ENCODE results near the gene SIK3.

The SIK3 gene

DNA sequence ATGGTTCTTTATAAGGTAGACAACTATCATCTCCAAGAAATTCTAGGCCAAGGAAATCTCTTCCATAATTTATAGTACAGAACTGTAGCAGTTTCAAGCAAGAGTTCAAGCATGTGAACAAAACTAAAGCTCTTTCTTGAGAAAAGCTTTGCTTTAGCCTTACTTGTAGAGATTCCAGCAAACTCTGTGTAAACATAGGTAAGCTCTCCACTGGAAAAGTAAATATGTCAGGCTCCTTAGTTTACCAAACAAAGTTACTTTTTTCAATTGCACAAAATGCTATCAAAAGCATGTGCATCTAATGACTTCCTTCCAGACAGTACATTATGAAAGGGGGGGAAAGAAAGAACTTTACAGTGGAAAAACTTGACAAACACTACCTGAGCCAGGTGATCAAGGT, 125.0 kb downstream of the SIK3 start:
- in situ Hi-C loops (cut with HindIII; ENCODE audit: low sequenced_read_pairs), result no loop called here

- in situ Hi-C loops (cut with HindIII; ENCODE audit: low sequenced_read_pairs), result no loop called here
Observed at GRCh38 chr11:116972691-116973090, 125.5 kb downstream of the SIK3 start.

- in situ Hi-C loops (cut with HindIII; ENCODE audit: low sequenced_read_pairs), result no loop called here
Observed at GRCh38 chr11:116970485-116971292, 127.5 kb downstream of the SIK3 start.

DNA sequence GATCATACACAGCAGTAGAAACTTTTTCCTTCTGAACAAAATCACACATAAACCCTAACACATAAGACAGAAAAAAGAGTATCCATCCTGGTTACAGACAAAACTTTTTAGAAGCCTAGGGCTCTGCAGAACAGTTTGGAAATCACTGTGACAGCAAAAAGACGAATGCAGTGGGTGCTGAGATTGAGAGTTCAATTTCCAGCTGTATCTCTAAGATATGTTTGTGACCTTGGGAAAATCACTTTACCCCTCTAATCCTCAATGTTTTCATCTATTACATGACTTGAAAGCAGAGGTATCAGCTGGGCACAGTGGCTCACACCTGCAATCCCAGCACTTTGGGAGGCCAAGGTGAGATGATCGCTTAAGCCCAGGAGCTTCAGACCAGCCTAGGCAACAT, 128.5 kb downstream of the SIK3 start:
- in situ Hi-C loops (cut with HindIII; ENCODE audit: low sequenced_read_pairs), result no loop called here

DNA sequence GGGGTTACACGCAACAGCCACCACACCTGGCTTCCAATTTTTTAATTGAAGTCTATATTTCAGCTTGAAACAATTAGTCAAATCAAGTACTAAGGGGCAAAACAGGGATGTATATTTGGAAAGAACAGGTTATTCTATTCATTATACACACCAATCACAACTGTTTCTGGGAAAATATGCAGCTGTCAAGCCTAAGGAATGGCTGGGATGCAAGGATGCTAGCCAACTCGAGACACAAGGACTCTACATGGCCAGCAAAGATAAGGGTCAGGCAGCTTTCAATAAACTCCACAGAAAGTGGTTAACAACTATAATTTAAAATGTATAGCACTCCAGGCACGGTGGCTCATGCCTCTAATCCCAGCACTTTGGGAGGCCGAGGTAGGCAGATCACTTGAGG, 134.0 kb downstream of the SIK3 start:
- in situ Hi-C loops (cut with HindIII; ENCODE audit: low sequenced_read_pairs), result no loop called here

DNA sequence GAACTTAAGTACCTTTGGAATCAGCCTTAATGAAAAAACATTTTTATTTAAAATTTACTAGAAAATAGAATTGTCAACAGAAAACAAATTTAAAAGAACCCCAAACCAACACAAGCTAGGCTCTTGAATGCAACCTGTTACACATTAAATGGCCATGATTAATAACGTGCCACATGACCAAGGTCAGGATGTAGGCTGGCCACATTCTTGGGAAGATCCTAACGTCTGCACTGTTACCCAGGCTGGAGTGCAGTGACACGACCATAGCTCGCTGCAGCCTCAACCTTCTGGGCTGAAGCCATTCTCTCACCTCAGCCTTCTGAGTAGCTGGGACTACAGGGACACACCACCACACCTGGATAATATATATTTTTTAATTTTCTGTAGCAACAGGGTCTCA, 134.4 kb downstream of the SIK3 start:
- in situ Hi-C loops (cut with HindIII; ENCODE audit: low sequenced_read_pairs), result no loop called here

- in situ Hi-C loops (cut with HindIII; ENCODE audit: low sequenced_read_pairs), result no loop called here
Observed at GRCh38 chr11:116962108-116962507, 136.1 kb downstream of the SIK3 start.

DNA sequence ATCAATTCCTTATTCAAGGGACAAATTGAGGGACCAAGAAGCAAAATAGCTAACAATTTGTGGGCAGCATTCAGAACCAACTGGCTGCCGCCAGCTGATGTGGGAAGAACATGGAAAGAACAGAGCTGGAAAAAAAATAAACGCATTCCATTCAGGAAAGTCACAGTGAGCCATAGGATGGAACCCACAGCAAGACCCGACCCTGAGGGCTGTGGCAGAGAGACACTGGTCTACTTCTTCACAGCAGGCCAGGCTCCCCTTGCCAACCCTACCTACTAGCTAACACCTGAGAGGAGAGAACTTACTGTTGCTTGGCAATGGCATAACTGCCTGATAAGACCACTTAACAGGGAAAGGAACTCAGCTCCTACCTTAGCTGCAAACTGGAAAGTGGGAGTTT, 137.3 kb downstream of the SIK3 start:
- in situ Hi-C loops (cut with HindIII; ENCODE audit: low sequenced_read_pairs), result no loop called here

DNA sequence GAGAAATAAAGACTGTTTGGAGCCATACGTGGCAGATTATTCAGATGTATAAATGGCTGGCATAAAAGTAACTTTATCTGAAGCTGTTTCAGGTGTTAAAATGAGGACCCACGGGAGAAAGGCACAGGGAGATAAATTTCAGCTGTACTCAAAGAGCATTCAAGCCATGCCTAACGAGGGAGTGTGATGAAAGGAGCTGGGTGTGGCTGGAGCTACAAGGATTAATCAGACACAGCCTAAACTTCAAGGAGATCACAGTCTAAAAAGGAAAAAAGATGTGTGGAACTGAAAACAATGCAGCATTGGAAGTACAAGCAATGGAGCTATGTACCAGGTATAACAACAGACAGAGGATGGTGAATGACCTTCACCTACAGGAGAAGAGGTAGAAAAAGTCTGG, 140.0 kb downstream of the SIK3 start:
- in situ Hi-C loops (cut with HindIII; ENCODE audit: low sequenced_read_pairs), result no loop called here

DNA sequence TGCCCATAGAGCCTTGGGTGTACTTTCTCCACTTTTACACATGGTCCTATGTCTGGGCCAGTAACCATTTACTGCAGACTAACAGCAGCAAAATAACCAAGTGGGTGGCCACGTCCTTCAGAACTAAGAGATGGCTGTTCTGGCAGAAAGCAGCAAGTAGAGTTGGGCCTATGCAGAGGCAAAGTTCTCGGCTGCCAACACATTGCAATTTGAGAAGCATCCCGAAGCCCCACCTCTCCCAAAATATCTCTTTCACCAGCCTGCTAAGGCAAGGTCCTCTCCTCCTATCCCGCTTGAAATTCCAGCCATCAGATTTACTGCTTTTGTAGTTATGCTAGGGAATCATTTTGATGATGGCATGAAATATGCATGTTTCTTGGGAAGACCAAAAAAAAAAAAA, 142.3 kb downstream of the SIK3 start:
- in situ Hi-C loops (cut with HindIII; ENCODE audit: low sequenced_read_pairs), result no loop called here

GRCh38 chr11:116955548-116955947, 142.7 kb downstream of the SIK3 start:
- in situ Hi-C loops (cut with HindIII; ENCODE audit: low sequenced_read_pairs), result no loop called here

GRCh38 chr11:116953530-116954285, 144.5 kb downstream of the SIK3 start:
- in situ Hi-C loops (cut with HindIII; ENCODE audit: low sequenced_read_pairs), result no loop called here

DNA sequence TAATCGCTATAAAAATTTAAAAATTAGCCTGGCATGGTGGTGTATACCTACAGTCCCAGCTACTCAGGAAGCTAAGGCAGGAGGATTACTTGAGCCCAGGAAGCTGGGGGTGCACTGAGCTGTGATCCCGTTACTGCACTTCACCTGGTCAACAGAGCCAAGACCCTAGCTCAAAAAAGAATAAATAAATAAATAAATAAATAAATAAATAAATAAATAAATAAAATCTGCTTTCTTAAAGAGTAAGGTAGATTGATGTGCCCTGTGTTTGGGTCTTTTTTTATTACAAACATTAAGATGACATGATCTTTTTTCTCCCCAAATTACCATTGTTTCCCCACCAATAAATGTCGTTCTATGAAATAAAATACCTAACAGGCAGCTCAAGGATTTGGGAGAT, 146.5 kb downstream of the SIK3 start:
- in situ Hi-C loops (cut with HindIII; ENCODE audit: low sequenced_read_pairs), result no loop called here

DNA sequence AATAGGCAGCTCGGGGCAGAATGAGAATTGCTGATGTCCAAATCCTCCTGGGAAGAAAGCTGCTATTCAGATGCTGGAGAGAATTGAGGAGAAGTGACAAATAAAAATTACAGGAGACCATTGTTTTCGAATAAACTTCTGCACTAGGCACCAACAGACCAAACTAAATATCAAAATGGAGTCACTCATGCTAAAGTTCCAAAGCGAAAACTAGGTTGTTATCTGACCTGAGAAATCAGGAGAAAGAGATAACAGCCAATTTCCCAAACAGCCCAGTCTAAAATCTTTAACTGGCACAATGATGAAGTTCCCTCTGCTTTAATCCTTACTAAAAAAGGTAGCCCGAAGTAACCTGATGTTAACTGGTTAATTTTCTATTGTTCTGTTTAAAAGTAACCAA, 148.0 kb downstream of the SIK3 start:
- in situ Hi-C loops (cut with HindIII; ENCODE audit: low sequenced_read_pairs), result no loop called here

GRCh38 chr11:116948391-116948790, 149.8 kb downstream of the SIK3 start:
- in situ Hi-C loops (cut with HindIII; ENCODE audit: low sequenced_read_pairs), result no loop called here

GRCh38 chr11:116946414-116946813, 151.8 kb downstream of the SIK3 start:
- in situ Hi-C loops (cut with HindIII; ENCODE audit: low sequenced_read_pairs), result no loop called here

DNA sequence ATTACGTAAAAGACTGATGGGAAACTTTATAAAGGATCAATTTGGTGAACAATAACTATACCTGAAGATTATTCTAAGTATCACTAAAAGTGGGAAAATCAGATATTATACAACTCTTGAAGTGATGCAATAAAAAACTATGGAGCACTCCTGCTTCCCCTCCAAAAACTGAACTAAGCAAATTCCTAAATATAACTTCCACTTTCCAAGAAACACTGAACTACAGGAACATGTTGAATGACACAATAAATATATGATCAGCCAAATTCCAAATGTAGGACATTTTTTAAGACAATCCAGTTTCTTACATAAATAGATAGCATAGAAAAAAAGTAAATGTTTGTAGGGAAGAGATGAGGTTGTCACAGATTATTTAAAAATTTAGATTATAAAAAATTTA, 158.7 kb downstream of the SIK3 start:
- in situ Hi-C loops (cut with HindIII; ENCODE audit: low sequenced_read_pairs), result no loop called here

DNA sequence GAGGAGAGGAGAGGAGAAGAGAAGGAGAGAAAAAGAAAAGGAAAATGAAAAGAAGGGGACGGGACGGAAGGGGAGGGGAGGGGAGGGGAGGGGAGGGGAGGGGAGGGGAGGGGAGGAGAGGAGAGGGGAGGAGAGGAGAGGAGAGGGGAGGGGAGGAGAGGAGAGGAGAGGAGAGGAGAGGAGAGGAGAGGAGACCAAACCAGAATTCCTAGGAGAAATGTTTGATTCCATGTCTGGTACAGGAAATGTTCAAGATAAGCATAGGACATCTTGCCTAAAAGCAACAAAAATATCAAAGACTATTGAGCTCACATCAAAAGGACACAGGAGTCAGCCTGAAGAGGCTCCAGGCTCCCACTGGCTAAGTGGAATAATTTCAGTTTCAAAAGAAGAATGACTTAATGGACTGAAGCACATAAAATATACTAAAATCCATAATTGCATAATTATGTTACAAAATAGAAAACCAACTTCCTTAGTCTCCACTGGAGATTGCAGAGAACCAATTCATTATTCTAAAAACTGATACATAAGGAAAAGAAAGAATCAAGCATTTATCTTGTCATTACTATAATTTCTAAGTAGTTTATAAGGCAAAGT, 159.7 kb downstream of the SIK3 start:
- in situ Hi-C loops (cut with HindIII; ENCODE audit: low sequenced_read_pairs), result no loop called here

DNA sequence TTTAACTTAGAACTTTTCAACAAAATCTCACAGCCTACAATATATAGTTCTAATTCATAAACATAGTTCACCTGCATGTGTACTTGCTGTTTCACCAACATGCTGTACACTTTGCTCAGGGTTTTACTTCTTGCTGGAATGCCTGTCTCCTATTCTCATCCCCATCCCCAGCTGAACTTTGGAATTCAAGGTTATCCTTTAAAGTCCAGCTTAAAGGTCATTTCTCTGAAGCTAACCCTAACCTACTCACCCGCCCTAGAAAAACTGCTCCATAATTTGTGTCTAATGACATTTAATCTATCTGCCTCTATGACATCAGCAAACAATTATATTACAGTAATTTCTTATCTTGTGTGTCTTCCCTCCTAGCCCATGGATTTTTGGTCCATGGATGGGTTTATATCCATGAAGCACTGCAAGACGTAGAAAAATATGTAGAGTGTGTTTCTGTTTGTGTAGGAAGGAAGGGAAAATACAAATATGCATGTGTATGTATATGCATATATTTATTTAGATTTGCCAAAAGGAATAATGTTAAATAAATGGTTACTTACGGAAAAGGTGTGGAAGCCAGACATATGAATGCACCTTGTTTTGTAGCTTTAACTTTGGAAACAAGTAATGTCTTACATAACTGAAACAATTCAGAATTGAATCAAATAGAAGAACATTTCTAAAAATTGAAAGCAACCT, 161.3 kb downstream of the SIK3 start:
- in situ Hi-C loops (cut with HindIII; ENCODE audit: low sequenced_read_pairs), result no loop called here

DNA sequence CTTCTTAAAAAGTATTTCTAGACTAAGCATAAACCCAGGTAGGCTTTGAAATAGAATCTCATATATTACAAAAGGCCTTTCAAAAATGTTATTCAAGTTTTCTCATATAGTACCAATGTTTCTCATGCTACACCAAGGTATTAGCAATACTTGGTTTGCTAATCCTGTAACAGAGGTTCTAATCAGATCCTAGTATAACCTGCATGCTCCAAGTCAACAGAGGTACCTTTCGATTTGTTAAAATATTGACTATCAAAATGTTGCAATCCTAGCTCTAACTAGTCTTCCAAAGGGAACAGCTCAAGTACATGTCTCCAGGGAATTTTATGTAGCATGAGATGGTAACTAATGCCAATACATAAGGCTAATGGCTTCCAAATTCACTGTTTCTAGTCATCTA, 162.7 kb downstream of the SIK3 start:
- in situ Hi-C loops (cut with HindIII; ENCODE audit: low sequenced_read_pairs), result no loop called here

DNA sequence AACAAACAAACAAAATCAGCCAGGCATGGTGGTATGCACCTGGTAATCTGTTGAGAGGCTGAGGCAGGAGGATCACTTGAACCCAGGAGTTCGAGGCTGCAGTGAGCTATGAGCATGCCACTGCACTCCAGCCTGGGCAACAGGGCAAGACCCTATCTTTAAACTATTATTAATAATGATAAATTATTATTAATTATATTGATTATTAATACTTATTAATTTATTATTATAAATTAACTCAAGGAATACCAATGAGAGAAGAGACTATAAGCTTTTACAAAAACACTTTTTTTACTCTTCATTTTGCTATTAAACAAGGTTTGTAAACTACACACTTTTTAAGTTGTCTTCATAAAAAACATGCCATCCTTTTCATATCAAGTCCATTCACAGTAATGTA, 163.1 kb downstream of the SIK3 start:
- in situ Hi-C loops (cut with HindIII; ENCODE audit: low sequenced_read_pairs), result no loop called here
